GM19023 (cell line): Measurements from ENCODE around the gene SPATA45.
"Not testable (repeated sequence)": the region's sequence is repeated elsewhere in the genome, so short reads cannot be mapped to it uniquely, and the experiment has no call there.

ENCODE experiments used
- ATAC-seq: cut with Tn5 transposase; IDR thresholded peaks from one replicate; pipeline ENCODE4 v1.9.1; 2021; ENCODE audit warnings: mild to moderate bottlenecking, moderate library complexity; ENCODE audit not compliant: unreplicated experiment

Gene SPATA45

GRCh38 chr1:212847549-212847948 lies at the start of gene SPATA45:
Gene SPATA45 (minus strand): TSS chr1:212847649. CDS start chr1:212836149, 11,500 bp downstream.
- no peak for ATAC-seq

- no peak for ATAC-seq
Observed at GRCh38 chr1:212892108-212892507, 44.7 kb upstream of the SPATA45 start.

- ATAC-seq, result no peak
Observed at GRCh38 chr1:212884592-212884991, 37.1 kb upstream of the SPATA45 start.

GRCh38 chr1:212879947-212880690 lies 32.7 kb upstream of the SPATA45 start:
- ATAC-seq, result no peak

- ATAC-seq, result no peak
Observed at GRCh38 chr1:212878418-212878817, 31.0 kb upstream of the SPATA45 start.

- peak; percentile 48 for ATAC-seq
Observed at GRCh38 chr1:212873518-212873917, 26.1 kb upstream of the SPATA45 start.

GRCh38 chr1:212871976-212872375 lies 24.5 kb upstream of the SPATA45 start:
- no peak for ATAC-seq

- ATAC-seq, result no peak
Observed at GRCh38 chr1:212867192-212867591, 19.7 kb upstream of the SPATA45 start.

GRCh38 chr1:212864201-212864600 lies 16.8 kb upstream of the SPATA45 start:
- no peak for ATAC-seq

- ATAC-seq, result not testable (repeated sequence)
Observed at GRCh38 chr1:212863345-212863744, 15.9 kb upstream of the SPATA45 start.

GRCh38 chr1:212862111-212862690 lies 14.8 kb upstream of the SPATA45 start:
- ATAC-seq, result no peak

GRCh38 chr1:212860713-212861581 lies 13.5 kb upstream of the SPATA45 start:
- no peak for ATAC-seq

- peak; percentile 20 for ATAC-seq
Observed at GRCh38 chr1:212858461-212859265, 11.2 kb upstream of the SPATA45 start.

GRCh38 chr1:212857992-212858460 lies 10.6 kb upstream of the SPATA45 start, which contains the start of gene FLVCR1:
Gene FLVCR1 (plus strand): TSS chr1:212858275. CDS start chr1:212858453, 178 bp downstream.
- peak; percentile 98 for ATAC-seq

- no peak for ATAC-seq
Observed at GRCh38 chr1:212856755-212857154, 9.3 kb upstream of the SPATA45 start.

GRCh38 chr1:212853658-212854057 lies 6.2 kb upstream of the SPATA45 start:
- ATAC-seq, result no peak

GRCh38 chr1:212852105-212852688 lies 4.7 kb upstream of the SPATA45 start:
- no peak for ATAC-seq

GRCh38 chr1:212844521-212844920 lies 2.9 kb downstream of the SPATA45 start:
- not testable (repeated sequence) for ATAC-seq

GRCh38 chr1:212838145-212838544 lies 9.3 kb downstream of the SPATA45 start:
- no peak for ATAC-seq
